OCI-LY7 (cell line): ENCODE results near the gene RAB3IL1.

Experiments used
- CTCF ChIP-seq: fragments of 200-600 bp; sonication (generic); conservative IDR thresholded peaks from 2 replicates; pipeline ENCODE4 v1.5.1; 2014; ENCODE audit warnings: mild to moderate bottlenecking, antibody characterized with exemption, low read length, moderate library complexity, mixed read lengths
- EZH2phosphoT487 ChIP-seq: fragments of 200-600 bp; sonication (generic); IDR thresholded peaks from 2 replicates; pipeline ENCODE4 v1.6.1; 2018; ENCODE audit warnings: low read depth, borderline replicate concordance, mild to moderate bottlenecking, mixed run types, antibody characterized with exemption, low read length, moderate library complexity, mixed read lengths

- TF ChIP-seq CTCF (no peak), EZH2phosphoT487 (no peak)
Observed at GRCh38 chr11:61850687-61851086, 66.7 kb downstream of the RAB3IL1 start.
